GM10266 (cell line): ENCODE data around the gene LRRC58.

Experiments
- DNase-seq: peaks from one replicate; pipeline ENCODE4 v3.0.0; 2012; ENCODE audit errors: extremely low spot score
- TF ChIP-seq, protein P1 (sequence below): IDR thresholded peaks from 2 replicates; pipeline ENCODE4 v1.5.1; 2012; ENCODE audit warnings: mild to moderate bottlenecking, low read depth; ENCODE audit not compliant: control insufficient read depth, insufficient read depth; ENCODE audit errors: missing control alignments

The LRRC58 gene

DNA sequence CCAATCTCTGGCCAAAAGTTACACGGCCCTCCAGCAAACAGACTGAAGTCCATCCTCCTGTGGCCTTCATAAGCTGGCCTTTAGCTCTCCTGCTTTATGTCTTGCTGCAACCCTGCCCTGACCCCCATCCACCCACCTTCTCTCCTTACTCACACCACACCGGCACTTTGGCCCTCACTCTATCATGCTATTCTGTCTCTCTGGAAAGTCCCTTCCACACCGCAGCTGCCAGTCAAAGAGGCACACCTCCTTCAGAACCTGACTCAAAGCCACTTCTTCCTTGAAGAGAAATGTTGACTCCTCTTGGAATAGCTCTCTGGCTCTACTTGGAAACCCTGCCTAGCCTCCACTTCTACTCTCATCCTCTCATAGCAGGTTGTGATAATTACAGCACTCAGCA is 68.6 kb downstream of the LRRC58 start:
- TF ChIP-seq, protein P1, sequence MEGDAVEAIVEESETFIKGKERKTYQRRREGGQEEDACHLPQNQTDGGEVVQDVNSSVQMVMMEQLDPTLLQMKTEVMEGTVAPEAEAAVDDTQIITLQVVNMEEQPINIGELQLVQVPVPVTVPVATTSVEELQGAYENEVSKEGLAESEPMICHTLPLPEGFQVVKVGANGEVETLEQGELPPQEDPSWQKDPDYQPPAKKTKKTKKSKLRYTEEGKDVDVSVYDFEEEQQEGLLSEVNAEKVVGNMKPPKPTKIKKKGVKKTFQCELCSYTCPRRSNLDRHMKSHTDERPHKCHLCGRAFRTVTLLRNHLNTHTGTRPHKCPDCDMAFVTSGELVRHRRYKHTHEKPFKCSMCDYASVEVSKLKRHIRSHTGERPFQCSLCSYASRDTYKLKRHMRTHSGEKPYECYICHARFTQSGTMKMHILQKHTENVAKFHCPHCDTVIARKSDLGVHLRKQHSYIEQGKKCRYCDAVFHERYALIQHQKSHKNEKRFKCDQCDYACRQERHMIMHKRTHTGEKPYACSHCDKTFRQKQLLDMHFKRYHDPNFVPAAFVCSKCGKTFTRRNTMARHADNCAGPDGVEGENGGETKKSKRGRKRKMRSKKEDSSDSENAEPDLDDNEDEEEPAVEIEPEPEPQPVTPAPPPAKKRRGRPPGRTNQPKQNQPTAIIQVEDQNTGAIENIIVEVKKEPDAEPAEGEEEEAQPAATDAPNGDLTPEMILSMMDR = no peak
- peak; percentile 65 for DNase-seq

DNA sequence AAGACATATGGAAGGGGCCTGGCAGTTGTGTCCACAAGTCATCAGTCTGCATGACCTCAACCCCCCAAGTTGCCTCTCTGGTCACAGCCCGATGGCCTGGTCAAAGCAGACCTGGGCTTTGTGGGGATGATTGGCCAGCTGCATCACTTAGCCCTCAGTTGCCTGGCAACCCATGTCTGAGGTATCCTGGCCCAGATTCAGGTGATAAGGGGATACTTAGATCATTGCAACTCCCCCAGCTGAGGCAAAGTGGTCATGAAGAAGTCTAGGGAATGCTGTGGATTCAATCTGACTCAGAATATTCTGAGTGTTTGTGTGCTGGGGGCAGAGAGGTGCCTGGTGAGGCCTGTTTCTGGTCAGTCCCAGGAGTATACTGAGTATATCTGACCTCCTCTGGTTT is 69.1 kb downstream of the LRRC58 start:
- TF ChIP-seq, protein P1 = no peak
- no peak for DNase-seq

DNA sequence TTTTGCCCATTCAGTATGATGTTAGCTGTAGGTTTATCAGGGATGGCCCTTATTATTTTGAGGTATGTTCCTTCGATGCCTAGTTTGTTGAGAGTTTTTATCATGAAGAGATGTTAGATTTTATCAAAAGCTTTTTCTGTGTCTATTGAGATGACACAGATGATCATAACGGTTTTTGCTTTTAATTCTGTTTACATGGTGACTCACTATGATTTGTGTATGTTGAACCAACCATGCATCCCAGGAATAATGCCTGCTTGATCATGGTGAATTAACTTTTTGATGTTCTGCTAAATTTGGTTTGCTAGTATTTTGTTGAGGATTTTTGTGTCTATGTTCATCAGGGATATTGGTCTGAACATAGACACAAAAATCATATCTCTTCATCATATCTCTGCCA is 72.4 kb downstream of the LRRC58 start:
- TF ChIP-seq, protein P1 = no peak
- no peak for DNase-seq

GRCh38 chr3:120275618-120276017 is 73.5 kb downstream of the LRRC58 start:
- TF ChIP-seq, protein P1 = no peak
- DNase-seq = no peak

DNA sequence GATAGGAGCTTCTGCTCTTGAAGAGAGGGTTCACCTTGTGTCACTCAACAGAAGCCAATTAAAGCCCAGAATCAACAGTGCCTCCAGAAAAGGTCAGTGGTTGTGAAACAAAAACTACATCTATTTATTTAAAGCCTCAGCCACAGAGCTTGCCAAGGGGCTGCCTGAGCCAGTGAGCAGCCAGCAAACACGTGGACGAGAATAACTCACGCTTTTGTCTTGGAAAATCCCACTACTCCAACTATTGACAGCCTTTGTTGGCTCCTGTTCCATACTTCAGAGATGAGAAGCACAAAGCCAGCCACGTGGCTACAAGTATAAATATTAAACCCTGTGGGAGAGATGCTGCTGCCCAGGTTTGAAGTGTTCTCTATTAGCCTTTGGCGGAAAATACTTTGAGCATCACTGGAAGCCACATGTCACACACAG is 74.4 kb downstream of the LRRC58 start:
- DNase-seq = no peak
- TF ChIP-seq, protein P1 = no peak
